Left lobe of liver (tissue), 2 donors: ENCODE results near the gene BBS5. TPM values are rescaled to one million over a fixed set of nuclear protein-coding genes. Genes with fewer than 3 reads are reported as not detected.

Source experiments
- ATAC-seq: fragments of 200-7000 bp; cut with Tn5 transposase; one replicate; pipeline ENCODE4 v1.9.1; 2020; ENCODE audit warnings: mild to moderate bottlenecking, moderate library complexity
- DNase-seq: peaks from one replicate; pipeline ENCODE4 v3.0.0-alpha.2; 2020; ENCODE audit warnings: low spot score
- total RNA-seq: library from RNA; stranded (reverse); gene quantifications from one replicate; pipeline ENCODE4 v1.2.1, GENCODE V29; 2021
- donor health status: DM: no; HTN: no; CAD: no; lungs with moderate emphysema.
- donor health status: DM: no; HTN: yes; CAD: no.

BBS5 gene
- total RNA-seq, 1 donor from 2014 or later = 1.8 TPM

- no peak for ATAC-seq
- no peak for DNase-seq
Measured at GRCh38 chr2:169540146-169540545, 60.9 kb downstream of the BBS5 start.

- no peak for DNase-seq
- ATAC-seq = no peak
Measured at GRCh38 chr2:169542433-169542832, 63.1 kb downstream of the BBS5 start.

- DNase-seq (no peak), ATAC-seq (no peak)
Measured at GRCh38 chr2:169546756-169547155, 67.5 kb downstream of the BBS5 start.

Other genes starting within 250 kb of the BBS5 start
- 0.91 TPM for gene LRP2, start 117.0 kb upstream of the BBS5 start, total RNA-seq
- 0.18 TPM for gene KLHL41, start 30.2 kb downstream of the BBS5 start, total RNA-seq
- gene FASTKD1, start 94.4 kb downstream of the BBS5 start, total RNA-seq = 10.6 TPM
- 23.0 TPM for gene PPIG, start 104.9 kb downstream of the BBS5 start, total RNA-seq
- not detected for gene CFAP210, start 214.9 kb downstream of the BBS5 start, total RNA-seq
- gene PHOSPHO2, start 215.0 kb downstream of the BBS5 start, total RNA-seq = 2.1 TPM